HG03060 (cell line): Measurements from ENCODE around the gene CCDC6.
A peak's percentile ranks its signal among the peaks of the same experiment; 100 is the strongest.
"Not testable (repeated sequence)": the region's sequence is repeated elsewhere in the genome, so short reads cannot be mapped to it uniquely, and the experiment has no call there.

Experiments used
- ATAC-seq: cut with Tn5 transposase; IDR thresholded peaks from one replicate; pipeline ENCODE4 v1.9.1; 2021; ENCODE audit warnings: low read depth, moderate number of reproducible peaks; ENCODE audit not compliant: unreplicated experiment

The CCDC6 gene

DNA sequence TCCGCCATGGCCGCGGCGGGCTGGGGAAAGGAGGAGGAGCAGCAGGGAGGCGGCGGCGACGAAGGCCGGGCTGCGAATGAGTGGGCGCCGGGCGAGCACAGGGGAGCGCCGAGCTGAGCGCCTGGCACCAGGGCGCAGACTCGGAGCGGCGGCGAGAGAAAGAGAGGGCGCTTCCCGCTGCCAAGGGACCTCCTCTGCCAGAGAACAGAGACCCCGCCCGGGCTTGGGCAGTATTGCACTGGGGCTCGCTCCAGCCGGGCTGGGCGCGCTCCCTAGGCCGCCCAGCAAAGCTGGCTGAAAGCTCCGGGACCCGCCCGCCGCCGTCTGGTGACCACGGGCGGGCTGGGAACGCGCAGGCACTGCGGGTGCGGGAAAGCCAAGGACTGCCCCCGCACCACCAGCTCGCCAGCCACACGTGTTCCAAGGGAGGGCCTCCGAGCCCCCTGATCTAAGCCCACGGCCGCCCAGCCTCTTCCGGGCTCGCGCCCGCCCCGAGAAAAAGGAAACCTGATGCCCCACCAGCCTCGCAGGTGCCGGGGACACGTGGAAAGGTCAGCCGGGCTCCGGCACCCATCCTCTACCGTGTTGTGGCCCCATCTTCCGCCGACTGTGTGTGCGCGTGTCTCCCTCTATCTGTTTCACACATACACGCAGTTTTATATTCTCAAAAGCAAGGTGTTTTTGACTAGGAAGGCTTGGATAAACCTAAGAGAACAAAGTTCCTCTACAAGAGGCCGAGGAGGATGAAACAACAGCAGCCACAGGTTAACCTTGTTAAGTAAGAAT, at the start of gene CCDC6:
Gene CCDC6 (minus strand): TSS at position 140 of the 786 bp plus-strand sequence. CDS start 132 bp downstream, at position 8.
- peak; percentile 66 for ATAC-seq

DNA sequence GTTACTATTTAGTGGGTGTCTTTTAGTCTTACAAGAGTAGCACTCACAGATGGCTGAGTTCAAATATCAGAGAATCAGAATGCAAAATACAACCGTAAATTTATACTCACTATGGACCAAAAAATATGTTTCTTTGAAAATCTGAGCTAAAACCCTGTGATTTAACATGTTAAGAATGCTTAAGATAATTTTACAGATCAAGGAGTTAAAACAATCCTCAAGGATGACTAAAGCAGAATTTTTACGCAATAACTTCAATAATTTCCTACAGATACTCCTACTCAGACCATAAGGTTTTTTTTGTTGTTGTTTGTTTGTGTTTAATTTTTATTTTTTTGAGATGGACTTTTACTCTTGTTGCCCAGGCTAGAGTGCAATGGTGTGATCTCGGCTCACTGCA, 47.9 kb upstream of the CCDC6 start:
- ATAC-seq = no peak

DNA sequence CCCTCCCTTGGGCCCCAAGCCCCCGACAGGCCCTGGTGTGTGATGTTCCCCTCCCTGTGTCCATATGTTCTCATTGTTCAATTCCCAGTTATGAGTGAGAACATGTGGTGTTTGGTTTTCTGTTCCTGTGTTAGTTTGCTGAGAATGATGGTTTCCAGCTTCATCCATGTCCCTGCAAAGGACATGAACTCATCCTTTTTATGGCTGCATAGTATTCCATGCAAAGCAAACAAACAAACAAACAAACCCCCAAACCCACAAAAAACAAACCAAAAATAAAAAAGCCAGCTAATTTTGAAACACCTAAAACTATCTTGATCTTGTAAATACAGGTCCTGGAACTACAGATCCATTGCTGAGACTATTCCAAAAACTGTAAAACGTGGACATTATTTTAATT, 47.4 kb upstream of the CCDC6 start:
- ATAC-seq = not testable (repeated sequence)

DNA sequence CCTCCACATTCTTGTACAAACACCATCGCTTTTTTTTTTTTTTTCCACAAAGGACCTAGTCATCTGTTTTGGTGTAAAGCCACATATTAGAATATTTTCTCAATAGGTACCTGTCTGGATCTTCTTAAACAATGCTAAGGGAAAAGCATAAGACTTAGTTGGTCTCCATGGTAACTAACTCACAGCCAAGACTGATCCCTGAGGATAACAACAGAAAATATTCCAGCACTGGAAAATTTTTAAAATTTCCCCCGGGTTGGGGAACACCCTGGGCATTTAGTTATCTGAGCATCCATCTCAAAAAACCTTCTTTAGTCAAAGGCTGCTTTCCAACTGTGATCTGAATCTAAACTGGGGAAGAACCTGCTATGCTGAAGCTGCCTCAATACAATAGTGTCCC, 43.7 kb upstream of the CCDC6 start:
- ATAC-seq = no peak

DNA sequence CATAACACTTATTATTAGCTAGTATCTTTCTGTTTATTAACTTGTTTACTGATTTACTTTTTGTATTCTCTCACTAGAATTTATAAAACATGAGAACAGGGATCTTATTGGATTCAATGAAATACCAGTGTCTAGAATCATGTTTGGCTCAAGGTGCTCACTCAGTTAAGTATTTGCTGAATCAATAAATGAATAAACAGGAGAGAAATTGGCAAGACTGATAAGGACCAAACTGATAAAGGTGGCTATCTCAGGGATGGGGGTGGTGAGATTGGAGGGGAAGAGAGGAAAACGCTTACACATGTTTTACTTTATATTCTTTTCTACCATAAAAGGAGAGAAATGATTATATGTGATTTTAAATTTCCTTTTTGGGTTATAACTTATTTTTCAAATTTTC, 43.3 kb upstream of the CCDC6 start:
- no peak for ATAC-seq

DNA sequence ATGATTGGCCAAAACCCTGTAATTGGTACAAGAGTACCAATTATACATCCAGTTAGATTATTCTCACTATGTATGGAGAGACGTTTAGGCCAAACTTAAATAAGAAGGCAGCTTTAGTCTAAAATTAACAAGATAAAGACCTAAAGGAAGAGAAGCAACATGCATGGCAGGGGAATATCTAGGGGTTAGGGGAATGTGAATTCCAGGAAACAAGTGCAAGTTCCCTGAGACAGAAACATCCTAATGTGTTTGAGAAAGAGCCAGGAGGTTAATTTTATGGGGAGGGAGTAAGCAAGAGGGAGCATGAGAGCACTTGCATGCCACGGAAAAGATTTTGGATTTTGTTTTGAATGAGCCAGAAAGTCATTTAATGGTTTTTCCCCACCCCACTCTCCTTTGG, 39.6 kb upstream of the CCDC6 start:
- ATAC-seq = no peak

DNA sequence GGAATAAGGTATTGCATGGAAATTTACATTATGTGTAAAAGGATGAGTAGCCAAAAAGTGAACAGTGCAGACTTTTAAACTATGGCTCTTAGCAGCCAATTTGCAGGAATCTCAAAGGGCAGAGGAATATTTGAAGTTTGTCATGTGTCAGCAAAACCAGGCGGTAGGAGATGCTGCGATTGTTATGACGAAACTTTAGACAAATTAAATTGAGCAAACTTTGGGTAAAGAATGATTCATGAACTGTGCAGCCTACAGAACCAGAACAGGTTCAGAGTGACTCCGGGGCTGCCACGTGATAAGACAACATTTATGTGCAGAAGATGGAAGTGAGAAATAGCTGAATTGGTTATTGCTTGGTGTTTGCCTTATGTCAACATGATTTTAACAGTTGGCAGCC, 39.2 kb upstream of the CCDC6 start:
- no peak for ATAC-seq

DNA sequence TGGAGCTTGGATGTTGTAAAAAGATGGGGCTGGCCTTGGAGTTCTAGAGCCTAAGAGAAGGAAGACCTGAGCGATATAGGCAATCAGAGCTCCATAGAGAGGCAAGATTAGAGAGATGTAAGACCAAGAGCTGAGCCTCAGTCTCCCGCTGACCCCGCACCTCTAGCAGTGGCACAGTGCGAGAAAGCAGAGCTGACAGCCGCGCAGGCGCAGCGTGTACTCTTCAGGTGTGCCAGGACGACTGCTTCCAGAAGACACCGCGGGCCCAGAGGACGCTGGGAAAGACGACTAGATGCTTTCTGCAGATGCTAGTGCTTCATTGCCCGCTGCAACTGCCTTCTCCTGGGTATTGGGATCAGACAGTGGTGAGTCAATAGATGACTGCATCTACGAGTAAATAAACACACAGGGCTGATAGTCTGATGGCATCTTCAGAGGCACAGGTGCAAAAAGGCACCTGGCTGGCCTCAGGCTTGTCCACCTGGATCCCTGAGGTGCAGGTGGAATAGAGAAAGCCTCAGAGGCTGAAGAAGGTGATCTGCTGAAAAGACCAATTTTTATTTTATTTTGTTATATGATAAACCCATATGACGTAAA, 38.1 kb upstream of the CCDC6 start:
- ATAC-seq = no peak

DNA sequence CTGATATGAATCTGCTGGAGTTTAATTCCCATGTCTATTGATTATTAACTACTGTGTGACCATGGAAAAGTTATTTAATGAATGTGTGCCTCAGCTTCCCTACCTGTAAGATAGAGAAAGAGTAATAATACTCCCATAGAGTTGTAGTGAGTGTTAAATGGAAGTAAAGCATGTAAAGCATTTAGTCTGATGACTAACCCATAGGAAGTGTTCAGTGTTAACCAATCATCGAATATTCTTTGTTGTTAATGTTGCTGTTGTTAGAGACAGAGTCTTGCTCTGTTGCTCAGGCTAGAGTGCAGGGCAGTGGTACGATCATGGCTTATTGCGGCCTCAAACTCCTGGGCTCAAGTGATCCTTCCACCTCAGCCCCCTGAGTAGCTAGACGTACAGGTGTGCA, 36.2 kb upstream of the CCDC6 start:
- no peak for ATAC-seq

DNA sequence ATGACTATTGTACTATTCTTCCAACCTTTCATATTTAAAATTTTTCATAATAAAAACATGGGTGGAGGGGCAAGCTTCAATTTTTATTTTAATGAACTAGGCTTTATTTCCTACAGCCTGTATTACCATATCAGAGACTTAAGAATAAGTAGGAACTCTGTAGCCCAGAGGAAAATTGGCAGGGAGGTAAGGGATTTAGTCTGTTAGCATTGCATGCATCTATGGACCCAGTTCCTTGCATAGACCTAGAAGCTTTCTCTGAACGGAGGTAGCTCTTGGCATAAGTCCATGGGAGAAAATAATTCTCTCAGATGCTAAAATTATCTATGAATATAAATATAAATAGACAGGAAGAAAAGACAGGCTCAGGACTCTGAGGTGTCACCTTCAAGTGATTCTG, 31.4 kb upstream of the CCDC6 start:
- no peak for ATAC-seq

DNA sequence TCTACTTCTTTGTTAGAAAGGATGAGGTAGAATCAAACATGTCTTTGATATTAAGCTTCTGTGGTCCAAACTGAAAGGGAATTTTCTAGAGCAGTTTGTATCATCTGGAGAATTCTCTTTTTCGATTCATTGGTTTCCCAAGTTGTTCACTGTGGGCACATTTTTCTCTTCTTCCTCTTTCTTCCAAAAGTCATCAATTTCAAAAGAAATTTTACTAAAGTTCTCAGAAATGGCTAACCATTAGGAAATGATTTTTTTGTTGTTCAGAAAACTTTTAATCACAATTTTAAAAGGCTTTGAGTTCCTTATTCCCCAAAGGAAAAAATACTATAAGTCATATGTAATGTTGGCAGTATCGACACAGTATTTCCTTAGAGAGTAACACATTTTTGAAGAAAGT, 28.3 kb upstream of the CCDC6 start:
- ATAC-seq = no peak

DNA sequence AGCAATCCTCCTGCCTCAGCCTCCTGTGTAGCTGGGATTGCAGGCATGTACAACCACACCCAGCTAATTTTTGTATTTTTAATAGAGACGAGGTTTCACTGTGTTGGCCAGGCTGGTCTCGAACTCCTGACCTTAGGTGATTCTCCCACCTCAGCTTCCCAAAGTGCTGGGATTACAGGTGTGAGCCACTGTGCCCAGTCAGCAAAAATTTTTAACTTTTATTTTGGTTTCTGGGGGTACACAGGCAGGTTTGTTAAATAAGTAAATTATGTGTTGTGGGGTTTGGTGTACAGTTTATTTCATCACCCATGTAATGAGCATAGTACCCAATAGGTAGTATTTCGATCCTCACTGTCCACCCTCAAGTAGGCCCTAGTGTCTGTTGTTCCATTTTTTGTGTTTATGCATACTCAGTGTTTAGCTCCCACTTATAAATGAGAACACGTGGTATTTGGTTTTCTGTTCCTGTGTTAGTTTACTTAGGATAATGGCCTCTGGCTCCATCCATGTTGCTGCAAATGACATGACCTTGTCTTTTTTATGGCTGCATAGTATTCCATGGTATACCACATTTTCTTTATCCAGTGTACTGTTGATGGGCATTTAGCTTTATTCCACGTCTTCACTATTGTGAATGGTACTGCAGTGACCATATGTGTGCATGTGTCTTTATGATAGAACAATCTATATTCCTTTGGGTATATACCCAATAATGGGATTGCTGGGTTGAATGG, 24.6 kb upstream of the CCDC6 start:
- not testable (repeated sequence) for ATAC-seq

DNA sequence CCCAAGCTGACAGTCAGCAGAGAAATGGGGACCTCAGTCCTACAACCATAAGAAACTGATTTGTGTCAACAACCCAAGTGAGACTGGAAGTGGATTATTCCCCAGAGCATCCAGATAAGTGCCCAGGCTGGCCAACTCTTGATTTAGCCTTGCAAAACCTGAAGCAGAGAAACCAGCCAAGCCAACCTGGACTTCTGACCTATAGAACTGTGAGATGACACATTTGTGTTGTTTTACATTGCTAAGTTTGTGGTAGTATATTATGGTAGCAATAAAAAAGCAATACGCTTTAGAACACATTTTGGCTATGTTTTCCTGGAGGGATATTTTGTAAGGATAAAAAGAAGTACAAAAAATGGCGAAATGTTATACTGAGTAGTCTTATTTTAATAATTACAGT, 19.7 kb upstream of the CCDC6 start:
- ATAC-seq = no peak

DNA sequence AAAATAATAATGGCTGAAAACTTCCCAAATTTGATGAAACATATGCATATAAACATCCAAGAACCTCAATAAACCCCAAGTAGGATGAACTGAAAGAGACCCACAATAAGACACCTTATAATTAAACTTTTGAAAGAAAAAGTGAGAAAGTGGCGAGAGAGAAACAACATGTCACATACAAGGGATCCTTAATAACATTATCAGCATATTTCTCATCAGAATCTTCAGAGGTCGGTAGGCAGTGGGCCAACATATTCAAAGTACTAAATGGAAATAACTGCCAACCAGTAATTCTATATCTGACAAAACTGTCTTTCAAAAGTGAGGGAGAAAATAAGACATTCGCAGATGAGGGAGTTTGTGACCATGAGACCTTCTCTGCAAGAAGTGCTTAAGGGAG, 16.6 kb upstream of the CCDC6 start:
- no peak for ATAC-seq

DNA sequence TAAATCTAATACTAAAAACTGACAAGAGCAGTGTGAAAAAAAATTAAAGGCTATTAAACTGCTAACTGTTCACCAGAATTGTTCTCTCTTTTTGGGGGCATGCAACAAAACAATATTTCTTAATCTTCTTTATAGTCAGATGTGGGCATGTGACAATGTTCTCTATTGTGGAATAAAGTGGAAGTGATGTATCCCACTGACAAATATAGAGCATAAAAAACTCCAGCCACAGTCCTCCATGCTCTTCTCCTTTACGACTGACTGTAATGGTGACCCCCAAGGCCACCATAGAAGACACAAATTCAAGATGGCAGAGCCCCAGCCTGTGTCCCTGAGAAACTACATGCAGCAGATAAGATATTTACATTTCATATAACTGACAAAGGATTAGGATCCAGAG, 11.6 kb upstream of the CCDC6 start:
- ATAC-seq = no peak

DNA sequence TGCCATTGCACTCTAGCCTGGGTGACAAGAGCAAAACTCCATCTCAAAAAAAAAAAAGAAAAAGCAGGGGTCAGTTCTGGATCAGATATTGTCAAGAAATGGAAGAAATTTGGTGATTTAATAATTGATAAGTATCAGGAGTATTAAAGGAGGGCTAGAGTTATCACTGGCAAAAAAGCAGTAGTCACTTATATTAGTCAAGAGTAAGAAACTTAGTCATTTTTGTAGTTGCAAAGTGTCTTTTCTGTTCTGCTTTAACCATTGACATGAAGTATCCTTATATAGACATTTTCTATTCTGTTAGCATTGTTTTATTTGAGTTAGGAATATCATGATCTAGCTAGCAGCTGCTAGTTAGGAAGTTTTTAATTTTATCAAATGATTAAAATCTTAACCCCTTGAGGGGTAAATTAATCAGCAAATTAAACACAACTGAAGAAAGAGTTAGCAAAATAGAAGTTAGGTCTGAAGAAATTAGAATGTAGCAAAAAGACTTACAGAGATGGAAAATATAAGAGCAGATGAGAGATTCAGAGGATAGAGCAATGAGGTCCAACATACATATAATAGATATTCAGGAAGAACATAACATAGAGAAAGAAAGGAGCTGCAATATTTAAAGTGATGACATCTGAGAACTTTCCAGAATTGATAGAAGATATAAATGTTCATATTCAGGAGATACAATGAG, 7.3 kb upstream of the CCDC6 start:
- no peak for ATAC-seq

DNA sequence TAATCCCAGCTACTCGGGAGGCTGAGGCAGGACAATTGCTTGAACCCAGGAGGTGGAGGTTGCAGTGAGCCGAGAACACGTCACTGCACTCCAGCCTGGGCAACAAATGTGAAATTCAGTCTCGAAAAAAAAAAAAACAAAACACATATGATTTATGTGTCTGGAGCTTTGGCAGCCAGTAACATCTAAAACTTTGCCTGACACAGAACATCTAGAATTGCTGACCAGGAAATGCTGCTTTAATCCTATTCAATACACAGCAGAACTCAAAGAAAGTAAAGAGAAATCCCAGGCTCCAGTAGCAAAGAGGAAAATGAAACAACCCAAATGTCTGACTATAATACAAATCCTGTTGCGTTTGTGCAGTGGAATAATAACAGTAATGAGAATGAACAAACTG, 4.5 kb upstream of the CCDC6 start:
- ATAC-seq = no peak

DNA sequence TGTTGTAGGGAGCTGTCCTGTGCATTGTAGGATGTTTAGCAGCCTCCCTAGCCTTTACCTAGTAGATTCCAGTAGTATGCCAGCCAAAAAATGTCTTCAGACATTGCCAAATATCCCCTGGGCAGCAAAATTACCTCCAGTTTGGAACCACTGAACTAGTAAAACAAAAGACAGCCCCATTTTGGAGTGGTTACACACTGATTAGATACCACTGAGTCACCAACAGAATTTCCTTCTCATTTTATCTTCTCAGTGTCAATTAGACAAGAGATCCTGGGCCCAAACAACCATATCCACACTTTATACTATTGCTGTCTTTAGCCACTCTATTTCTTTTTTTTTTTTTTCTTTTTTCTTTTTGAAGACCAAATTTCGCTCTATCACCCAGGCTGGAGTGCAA, 3.5 kb upstream of the CCDC6 start:
- ATAC-seq = no peak

DNA sequence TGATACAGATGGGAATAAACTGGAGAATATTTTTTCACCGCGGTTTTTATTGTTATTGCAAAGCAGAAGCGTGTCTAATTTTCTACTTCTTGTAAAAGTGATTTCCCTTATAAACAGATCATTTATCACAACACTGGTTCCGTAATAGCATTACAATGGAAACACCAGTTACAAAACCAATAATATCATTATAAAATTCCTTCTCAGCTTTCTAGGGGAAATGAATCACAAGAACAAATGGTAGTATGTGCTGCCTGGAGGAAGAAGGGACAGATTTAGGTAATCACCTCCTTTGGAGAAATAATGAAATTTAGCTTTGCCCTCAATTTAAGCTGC, 2.4 kb upstream of the CCDC6 start:
- ATAC-seq = no peak

DNA sequence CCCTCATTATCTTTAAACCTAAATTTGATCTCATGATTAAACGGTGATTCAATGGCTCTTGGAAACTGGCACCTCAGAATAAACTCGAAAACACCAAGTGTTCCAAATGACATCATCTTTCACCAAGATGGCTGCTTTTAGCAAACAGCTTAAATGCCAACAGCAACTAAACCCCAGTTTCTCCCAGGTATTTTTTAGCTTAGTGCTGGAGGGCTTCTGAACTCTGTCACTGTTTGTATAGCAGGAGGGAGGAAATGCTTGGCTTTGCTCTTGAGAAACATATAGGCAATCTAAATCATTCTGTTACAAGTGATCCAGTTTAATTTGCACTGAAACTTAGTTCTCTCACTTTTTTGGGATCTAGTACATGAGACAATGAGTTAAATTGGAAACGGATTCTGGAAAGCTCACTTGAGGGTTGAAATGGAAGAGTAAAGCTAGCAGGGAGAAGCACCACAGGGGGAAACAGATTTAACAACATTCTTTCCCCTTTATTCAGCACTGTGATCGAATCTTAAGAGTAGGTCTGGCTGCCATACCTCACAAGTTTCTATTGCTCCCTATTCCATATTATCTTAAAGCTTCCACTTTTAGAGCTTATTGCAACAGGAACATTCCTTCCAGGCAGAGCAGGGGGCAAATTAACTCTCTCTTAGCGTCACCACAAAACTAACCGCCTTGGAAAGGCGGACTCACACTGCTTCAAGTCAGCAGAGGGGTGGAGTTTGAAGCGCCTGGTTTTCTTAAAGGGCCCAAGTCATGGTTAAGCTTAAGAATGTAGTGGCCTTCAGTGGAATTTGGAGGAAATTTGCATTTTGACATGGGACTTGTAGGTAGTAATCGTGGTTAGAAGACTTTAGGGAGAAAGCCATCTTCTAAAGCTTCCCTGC, 1.8 kb upstream of the CCDC6 start:
- ATAC-seq = peak; percentile 18
